SU-DHL-6 (cell line): ENCODE results near the gene RALGPS1.

Source experiments
- CTCF ChIP-seq: fragments of 200-600 bp; sonication (generic); IDR thresholded peaks from one replicate; pipeline ENCODE4 v1.5.1; 2017; ENCODE audit warnings: antibody characterized with exemption, mild to moderate bottlenecking, low read length, moderate library complexity; ENCODE audit not compliant: insufficient read depth, poor library complexity, severe bottlenecking
- EZH2phosphoT487 ChIP-seq: fragments of 200-600 bp; sonication (generic), shearing (Covaris generic); conservative IDR thresholded peaks from 2 replicates; pipeline ENCODE4 v1.6.1; 2018; ENCODE audit warnings: mild to moderate bottlenecking, antibody characterized with exemption, low read length, moderate library complexity, mixed read lengths

- TF ChIP-seq CTCF (no peak), EZH2phosphoT487 (no peak)
Observed at GRCh38 chr9:126902210-126902609, 12.4 kb upstream of the RALGPS1 start.
